Activated CD4-positive, CD25-positive, alpha-beta regulatory T cell treated with anti-CD3 and anti-CD28 coated beads, Interleukin-2, amount 50 U/mL, for 24 hours (primary cell): ENCODE data around the gene COL6A2.
"Not testable (repeated sequence)": the region's sequence is repeated elsewhere in the genome, so short reads cannot be mapped to it uniquely, and the experiment has no call there.

ENCODE experiments used
- ATAC-seq, 2 donors: fragments of 150-1000 bp; cut with Tn5 transposase; one replicate each; pipeline ENCODE4 v1.10.0; 2021; ENCODE audit warnings: mild to moderate bottlenecking in 1 of 2, moderate library complexity in 1 of 2

COL6A2 gene

DNA sequence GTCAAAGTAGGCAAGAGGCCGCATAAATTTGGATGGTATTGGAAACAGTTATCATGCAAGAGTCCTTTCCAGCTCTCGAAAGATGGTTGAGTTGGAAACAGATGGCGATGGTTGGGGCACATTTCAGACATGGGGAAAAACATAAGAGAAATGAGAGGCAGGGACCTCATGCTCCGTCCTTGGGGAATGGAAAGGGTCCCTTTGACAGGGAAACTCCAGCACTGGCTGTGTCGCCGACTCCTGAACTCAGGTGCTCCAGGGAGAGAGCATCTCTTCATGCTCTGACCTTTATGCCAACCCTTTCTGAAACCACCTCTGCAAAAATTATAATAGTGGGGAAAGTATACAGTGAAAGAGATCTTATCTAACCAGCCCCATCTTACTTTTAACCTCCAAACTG lies 36.8 kb upstream of the COL6A2 start:
- ATAC-seq: no peak

DNA sequence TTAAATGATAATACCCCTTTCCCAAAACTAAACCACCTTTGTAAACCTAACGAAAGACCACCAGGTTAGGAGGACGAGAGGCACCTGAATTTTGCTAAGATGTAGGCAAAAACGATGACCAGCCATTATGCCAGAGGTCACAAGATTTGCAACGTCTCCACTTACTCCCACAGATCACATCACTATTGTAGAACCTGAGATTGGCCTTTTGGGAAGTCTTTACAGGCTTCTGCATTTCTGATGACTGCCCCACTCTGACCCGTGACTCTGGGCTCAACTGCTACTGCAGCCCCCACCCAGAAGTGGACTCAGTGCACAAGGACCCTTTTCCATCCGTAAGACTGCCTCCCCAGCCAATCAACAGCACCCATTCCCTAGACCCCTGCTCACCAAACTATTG lies 36.4 kb upstream of the COL6A2 start:
- ATAC-seq: no peak

DNA sequence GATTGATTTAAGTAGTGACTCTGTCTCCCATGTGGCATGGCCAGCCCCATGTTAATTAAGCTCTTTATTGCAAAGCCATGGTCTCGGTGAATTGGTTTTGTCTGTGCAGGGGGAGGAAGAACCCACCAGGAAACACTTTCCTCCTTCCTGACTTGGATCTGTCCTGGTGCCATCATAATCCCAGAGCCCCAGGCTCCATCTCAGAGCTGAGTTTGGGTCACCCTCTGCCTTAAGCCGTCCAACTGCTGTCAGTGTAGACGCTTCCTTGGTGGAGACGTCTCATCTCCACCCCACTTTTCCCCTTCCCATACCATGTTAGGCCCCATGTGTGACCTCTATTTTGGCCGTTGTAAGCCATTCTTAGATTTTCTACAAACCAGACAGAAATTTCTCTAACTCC lies 36.0 kb upstream of the COL6A2 start:
- no peak for ATAC-seq

DNA sequence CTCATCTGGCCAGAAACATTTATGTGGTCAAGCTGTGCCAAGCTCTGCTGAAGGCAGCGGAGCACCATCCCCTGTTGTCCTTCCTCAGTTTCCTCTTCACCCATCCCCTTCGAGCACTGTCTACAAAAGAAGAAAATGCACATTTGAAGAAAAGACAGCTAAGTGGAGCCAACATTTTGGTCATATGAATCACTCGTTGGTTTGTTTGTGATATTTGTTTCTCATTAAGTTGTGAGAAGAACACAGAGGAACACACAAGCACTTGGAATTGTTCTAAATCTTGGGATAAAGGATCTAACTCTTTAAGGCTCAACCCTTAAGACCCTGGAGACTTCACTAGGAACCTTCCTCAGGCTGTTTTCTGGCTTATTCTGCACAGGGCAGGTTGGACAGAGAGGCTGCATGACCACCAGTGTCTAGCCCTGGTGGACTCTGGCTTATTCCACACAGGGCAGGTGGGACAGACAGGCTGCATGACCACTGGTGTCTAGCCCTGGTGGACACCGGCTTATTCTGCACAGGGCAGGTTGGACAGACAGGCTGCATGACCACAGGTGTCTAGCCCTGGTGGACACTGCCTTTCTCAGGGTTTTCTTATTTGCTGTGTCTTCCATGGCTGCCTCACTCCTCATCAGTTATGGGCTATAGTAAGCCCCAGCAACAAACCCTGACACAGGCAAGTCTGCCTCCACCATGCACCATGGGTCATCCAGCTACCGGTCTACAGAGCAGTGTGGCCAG lies 35.3 kb upstream of the COL6A2 start:
- no peak for ATAC-seq

DNA sequence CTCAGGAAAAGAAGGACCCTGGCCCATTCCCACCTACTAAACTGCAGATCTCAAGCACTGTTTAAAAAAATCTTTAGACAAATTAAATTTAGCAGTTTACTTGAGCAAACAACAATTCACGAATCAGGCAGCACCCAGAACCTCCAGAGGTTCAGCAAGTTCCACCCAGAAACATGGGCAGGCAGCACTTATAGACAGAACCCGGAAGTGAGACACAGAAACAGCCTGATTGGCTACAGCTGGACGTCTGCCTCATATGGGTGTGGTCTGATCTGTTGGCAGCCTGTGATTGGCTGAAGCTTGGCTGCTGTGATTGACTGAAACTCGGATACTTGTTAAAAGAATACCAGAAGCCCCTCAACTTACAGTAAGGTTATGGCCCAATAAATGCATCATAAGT lies 34.7 kb upstream of the COL6A2 start:
- ATAC-seq: no peak

DNA sequence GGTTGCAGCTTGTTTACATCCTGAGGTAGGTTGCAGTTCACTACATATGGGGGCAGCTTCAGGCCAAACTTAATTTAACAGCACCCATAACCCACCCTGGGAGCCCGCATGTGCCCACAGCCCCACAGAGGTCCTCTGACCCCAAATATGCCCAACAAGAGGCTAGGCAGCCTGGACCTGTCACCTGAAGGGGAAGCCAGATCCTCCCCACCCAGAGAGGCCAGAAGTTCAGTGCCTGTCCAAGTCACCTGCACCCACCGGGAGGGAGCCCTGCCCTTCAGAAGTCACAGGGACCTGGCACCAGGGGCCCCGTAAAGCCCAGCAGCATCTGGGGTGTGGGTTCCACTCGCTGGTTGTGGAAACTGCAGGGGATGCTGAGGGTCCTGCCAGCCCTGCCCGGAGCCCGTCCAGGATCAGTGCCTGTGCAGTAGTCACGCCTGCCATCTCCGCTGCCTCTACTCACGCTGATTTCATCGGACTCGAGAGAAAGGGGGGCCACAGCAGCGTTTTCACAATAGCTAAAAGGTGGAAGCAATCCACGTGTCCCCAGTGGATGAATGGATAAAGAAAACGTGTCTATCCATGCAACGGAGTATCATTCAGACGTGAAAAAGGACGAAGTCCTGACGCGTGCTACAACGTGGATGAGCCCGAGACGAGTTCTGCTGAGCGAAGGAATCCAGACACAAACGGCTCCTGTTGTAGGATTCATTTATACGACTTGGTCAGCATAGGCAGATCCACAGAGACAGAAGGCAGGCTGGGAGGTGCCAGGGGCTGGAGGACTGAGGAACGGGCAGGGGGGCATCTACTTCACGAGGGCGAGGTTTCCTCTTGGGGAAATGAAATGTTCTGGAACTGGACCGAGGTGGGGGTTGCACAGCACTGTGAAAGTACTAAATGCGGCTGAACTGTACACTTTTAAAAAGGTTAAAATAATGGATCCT lies 33.9 kb upstream of the COL6A2 start:
- ATAC-seq: no peak

DNA sequence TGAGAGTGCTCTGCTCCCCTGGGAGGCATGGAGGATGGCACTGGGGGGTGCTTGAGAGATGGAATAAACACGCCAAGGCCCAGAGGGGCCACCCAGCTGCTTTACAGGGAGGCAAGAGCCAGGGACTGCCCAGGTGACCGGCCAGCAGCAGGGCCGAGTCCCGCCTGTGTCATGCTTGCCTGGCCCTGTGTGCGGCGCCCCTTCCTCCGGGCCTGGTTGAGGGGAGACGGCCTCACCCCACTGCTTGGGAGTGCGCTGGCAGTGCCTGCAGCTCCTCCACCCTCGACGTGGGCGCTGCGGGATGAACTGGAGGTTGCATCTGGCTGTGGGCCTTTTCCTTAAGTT lies 33.1 kb upstream of the COL6A2 start:
- no peak for ATAC-seq

DNA sequence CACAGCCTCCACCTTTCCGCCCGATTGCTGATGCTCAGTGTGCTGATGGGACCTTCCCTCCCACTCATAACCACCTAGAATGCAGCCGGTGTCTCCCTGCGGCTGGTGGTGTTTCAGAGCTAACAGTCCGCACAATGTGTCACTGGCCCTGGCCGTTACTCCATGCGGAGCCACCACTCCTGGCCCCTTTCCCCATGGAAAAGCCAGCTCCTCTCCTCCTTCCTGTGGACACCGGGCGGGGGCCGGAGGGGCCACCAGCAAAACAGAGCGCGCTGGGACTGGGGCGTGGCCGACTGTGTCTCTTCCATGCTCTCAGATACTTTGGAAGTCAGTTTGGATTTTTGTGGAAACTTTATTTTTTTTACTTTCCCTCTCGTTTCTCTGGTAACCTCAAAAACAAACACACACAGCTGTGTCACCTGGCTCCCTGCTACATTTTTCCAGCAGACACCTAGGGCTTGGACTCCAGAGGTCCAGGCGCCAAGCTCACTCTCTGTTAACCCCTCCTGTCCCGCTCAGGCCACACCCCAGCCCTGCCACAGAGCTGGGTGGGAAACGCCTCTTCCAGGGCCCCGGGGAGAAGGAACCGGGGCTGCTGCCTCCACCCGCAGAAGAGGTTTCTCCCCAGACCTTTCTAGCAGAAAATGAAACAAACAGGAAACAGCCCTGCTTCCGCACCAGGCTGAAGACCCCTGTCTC lies 32.5 kb upstream of the COL6A2 start:
- no peak for ATAC-seq

DNA sequence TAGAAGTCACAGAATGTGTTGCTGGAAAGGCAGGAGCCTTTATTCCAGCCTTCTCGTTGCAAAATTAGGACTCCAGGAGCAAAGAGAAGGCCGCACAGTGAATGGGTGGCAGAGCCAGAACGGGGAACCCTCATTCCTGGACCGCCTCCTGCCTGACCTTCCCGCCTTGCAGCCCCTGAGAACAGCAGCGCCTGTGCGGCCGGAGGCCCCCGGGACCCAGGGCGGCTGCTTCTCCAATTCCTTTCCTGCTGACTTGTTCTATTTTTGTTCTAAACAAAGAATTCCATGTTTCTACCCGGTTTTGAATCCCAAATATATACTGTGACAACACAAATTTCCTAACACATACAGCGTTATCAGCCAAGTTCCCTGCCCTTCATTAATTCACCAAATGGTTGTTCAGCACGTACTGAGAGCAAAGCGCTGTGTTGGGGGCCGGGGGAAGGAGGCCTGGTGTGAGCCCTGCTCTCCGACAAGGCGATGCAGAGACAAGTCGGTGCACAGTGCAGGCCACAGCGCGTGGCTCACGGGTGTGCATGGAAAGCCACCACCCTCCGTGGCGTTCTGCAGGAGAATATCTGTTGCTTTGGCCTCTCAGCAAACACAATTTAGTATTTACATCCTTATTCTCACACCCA lies 31.9 kb upstream of the COL6A2 start:
- no peak for ATAC-seq

DNA sequence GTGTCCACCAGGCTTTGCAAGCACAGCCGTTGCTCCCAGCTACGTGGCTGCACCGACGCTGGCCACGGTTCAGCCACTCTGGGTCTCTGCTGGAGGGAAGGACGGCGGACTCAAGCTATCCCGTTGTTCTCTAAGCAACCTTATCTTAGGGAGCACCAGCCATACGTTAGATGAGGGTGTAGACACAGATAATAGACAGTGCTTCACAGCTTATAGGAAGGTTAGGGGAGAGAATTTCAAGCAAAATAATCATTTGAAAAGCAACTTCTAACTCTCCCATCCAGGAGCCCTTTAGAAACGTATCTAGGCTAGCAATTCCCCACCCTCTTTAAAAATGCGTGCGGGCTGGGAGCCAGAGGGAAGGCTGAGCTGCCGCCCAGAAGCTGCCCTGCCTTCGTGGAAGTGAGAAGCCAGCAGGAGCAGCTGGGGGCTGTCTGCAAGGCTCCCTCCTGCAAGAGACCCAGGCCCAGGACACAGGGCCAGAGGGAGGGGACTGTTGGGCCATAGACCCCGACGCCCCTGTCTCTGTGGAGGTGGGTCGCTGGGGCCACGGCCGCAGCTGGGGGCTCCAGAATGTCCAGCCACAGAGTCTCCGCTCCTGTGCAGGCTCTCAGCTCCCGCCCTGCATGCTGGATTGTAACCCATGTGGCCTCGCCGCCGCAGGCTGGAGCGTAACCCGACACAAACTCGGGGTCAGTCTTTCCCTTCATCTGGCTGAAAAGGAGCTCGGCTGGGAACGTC lies 31.2 kb upstream of the COL6A2 start:
- ATAC-seq: no peak

DNA sequence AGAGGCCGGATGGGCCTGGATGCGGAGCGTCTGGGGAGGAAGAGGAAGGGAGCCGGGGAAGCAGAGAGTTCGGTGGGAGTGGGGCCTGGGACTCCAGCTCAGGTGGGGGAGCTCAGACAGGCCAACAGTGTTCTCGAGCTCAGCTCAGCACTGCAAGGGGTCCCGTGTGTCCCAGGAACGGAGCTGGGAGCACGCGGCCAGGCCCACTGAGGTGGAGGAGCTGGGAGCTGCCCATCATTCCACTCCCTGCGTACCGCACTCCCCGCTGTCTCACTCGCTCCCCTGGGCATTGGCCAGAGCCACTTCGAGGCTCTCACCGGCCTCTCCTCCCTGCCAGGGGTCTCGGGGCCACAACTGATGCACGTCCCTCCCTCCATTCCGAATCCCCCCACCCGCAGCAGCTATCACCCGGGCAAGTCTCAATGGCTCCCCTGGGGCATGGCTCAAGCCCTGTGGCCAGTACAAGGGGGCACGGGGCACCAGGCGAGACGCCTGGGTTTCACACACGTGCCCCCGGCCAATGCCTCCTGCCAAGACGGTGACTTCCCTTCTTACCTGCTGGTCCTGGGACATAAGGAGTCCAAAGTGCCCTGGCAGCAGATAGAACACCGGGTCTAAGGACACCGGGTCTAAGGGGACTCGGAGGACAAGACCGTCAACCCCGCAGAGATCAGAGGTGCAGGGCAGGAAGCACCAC lies 30.3 kb upstream of the COL6A2 start:
- no peak for ATAC-seq

DNA sequence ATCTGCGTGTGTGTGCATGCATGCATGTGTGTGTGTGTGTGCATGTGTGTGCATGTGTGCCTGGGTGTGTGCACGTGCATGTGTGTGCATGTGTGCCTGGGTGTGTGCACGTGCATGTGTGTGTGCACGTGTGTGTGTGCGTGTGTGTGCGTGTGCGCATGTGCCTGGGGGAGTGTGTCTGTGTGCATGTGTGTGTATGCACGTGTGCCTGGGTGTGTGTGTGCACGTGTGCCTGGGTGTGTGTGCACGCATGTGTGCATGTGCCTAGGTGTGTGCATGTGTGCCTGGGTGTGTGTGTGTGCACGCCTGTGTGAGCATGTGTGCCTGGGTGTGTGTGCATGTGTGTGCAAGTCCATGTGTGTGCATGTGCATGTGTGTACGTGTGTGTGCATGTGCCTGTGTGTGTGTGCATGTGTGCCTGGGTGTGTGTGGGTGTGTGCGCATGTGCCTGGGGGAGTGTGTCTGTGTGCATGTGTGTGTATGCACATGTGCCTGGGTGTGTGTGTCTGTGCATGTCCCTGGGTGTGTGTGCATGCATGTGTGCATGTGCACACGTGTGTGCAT lies 29.3 kb upstream of the COL6A2 start:
- no peak for ATAC-seq

DNA sequence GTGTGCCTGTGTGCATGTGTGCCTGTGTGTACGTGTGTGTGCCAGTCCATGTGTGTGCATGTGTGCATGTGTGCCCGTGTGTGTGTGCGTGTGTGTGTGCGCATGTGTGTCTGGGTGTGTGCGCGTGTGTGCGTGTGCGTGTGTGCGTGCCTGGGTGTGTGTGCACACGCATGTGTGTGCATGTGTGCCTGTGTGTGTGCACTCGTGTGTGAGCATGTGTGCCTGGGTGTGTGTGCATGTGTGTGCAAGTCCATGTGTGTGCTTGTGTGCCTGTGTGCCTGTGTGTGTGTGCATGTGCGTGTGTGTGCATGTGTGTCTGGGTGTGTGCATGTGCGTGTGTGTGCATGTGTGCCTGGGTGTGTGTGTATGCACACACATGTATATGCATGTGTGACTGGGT lies 28.7 kb upstream of the COL6A2 start:
- no peak for ATAC-seq

DNA sequence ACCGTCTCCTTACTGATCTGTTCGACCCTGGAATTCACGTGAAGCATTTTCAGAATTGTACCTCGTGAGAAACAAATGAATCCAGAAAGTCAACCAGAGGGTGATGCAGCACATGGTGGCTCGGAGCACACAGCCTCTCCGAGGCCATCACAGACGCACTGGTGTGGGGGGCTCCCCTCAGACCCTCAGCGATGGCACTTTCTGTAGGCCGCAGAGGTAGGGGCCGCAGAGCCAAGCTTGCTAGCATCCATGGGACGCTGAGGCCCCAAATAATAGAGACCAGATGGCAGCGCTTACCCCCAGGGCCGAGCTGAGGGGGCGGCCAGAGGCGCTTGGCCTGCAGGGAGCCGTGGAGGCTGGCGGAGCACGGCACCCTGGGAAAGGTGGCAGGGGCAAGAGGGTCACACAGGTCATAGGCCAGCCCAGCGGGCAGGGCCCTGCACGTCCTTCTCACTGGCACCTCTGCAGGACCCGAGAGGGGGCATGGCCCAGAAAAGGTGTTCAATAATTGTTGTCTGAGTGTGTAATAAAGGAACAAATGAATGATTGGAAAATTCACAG lies 28.1 kb upstream of the COL6A2 start:
- ATAC-seq: no peak

DNA sequence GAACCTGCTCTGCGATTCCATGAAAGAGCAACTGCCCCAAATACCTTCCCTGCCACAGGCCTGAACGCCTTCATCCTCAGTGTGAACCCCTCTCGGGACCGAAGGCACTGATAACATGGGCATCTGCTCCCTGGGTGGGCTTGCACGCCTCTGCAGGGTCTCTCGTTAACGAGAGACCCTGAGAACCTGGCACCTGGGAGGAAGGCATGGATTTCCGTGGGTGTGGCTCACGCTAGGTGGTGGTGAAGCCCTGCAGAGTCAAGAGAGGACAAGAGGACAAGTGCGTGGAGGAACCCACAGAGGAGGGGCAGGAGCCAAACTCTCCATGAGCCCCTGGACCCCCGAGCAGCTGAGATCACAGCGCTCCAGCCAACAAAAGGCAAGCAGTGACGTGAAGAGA lies 26.8 kb upstream of the COL6A2 start:
- no peak for ATAC-seq

DNA sequence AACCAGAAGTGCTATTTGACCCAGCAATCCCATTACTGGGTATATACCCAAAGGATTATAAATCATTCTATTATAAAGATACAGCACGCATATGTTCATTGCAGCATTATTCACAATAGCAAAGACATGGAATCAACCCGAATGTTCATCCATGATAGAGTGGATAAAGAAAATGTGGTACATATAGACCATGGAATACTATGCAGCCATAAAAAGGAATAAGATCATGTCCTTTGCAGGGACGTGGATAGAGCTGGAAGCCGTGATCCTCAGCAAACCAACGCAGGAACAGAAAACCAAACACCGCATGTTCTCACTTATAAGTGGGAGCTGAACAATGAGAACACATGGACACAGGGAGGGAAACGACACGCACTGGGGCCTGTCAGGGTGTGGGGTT lies 21.2 kb upstream of the COL6A2 start:
- ATAC-seq: not testable (repeated sequence)

DNA sequence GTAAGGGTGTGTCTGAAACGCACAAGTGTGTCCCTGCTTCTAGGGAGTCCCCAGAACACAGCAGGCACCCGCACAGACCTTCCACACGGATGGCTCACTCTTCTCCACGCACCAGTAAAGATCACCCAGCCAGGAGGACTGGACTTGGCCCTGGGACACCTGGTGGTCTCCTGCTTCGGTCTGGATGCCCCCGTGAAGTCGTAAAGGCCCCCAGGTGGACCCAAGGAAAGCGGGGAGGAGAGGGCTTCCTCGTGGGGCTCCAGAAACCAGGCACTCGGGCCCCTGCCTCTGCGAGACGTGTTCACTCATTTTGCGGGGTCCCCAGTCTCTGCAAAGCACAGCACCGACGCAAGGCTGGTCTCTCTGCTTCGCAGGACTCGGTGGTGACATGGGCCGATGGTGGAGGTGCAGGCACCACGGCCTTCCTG lies 20.2 kb upstream of the COL6A2 start:
- no peak for ATAC-seq

DNA sequence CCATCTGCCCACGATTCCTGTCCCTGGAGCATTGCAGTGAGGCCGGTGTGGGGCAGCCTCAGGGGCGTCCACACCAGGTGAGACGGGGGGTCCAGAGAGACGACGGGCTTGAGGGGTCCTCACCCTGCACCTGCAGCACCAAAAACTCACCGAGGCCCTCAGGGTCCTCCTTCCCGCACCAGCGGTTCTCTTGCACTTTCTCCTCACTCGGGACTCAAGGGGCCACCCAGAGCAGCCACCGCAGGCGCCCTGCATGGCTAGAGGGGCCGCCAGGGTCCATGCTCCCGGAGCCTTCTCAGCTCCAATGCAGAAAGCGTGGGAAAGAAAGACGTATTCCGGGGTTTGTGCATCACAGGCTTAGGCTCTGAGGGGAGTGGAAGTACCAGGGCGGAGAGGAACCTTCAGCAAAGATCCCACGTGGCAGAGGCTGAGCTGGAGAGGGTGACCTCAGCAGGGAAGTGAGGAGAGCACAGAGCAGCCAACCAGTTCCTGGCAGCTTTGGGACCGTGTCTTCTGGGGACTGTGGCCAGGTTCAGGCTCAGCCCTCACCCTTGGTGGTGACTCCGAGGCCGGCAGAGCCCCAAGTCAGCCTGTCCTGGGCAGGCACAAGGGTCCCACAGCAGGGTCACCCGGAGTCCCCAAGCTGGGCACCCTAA lies 19.5 kb upstream of the COL6A2 start:
- no peak for ATAC-seq

DNA sequence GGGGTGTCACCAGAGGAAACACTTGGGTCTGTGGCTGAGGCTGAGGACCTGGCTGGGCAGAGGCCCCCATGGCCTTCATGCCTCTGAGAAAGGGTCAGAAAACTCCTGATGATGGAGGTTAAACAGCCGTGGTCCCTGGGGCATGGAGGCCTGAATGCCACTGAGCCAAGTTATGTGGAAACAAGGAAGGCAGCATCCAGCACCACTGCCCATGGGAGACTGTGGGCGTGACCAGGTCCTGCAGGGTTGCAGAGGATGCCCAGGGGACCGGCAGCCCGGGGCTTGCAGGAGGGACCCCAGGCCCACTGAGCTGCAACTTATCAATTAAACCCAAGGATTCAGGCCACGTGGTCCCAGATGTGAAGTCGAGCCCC lies 18.9 kb upstream of the COL6A2 start:
- ATAC-seq: no peak

DNA sequence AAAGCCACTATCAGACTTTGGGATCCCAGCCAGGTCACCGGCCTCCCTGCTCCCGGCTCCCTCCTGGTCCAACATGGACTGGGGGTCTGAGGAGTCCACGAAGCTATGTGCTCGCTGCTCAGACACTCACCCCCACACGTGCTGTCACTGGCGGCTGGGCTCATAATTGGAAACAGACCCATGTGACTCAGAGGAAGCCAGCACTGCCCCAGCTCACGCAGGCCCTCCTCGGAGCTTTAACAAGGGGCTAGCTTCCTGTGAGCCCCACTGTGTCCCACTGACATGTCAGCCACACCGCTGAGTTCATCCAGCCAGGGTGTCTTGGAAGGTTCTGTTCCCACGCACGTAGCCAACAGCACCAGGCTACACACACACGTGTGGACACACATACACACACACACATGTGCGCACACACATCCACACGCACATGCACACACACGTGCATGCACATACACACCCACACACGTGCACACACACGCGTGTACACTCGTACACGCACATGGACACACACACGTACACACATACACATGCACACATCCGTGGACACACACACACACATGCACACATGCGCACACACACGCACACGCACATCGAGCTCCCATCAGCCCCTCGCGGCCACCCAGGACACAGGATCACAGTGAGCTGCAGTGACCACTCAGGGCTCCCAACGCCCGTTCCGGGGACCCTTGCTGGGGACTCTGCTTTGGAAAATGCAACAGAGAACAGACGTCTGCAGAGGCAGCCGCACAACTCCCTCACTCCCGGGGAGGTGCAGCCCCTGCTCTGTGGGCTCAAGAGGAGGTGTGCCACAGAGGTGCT lies 18.4 kb upstream of the COL6A2 start:
- ATAC-seq: no peak
